ENCODE data around the gene HORMAD2. TPM values are rescaled to one million over a fixed set of nuclear protein-coding genes. Genes with fewer than 3 reads are reported as not detected.

The HORMAD2 gene
- total RNA-seq, 6 donors from 2014 or later: 0.80 TPM; not detected in 5

DNA sequence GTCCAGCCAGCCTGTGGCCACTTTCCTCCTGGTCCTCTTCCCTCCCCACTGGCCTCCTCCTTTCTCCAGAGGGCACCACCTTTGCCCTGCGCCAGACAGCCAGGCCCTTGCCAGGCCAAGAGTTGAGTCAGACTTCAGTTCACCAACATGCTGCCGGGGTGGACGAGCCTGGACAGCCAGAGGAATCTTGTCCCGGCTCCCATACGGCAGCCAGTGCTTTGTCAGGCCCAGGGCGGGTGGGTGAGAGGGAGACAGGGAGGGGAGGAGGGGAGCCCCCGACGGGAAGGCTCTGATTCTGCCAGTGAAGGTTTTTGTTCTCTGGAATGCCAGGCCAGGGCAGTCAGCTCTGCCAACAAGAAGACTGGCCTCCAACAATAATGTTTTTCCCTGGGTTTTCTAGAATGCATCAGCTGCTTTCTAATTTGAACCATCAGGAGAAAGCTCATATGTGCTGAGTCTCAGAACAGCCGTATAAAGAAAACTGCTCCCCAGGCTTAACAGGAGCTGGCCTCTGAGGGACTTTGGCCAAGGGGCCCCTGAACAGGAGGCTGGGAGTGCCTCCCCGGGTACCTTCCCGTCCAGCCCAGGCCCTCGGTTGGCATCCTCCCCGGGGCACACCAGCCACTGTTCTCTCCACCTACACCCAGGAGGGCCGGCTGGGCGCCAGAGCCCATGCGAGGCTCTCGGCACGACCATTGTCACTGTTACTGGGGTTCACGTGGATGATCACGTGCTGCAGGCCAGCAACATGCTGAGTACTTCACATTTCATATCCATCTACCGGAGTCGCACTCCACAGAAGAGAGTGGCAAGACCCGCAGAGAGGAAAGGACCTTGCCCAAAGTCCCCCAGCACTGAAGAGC is 137.7 kb downstream of the HORMAD2 start:
- no peak overlapping the region for H3K27ac ChIP-seq
- H3K9me3 ChIP-seq: no peaks in the 10 kb centered on the region
- no peak for TF ChIP-seq POLR2AphosphoS5 (IDR thresholded peaks at IDR 0.05)
- no peak for TF ChIP-seq POLR2A (IDR thresholded peaks at IDR 0.05)
- no peak for TF ChIP-seq EP300 (IDR thresholded peaks at IDR 0.05)
- TF ChIP-seq, protein P1, sequence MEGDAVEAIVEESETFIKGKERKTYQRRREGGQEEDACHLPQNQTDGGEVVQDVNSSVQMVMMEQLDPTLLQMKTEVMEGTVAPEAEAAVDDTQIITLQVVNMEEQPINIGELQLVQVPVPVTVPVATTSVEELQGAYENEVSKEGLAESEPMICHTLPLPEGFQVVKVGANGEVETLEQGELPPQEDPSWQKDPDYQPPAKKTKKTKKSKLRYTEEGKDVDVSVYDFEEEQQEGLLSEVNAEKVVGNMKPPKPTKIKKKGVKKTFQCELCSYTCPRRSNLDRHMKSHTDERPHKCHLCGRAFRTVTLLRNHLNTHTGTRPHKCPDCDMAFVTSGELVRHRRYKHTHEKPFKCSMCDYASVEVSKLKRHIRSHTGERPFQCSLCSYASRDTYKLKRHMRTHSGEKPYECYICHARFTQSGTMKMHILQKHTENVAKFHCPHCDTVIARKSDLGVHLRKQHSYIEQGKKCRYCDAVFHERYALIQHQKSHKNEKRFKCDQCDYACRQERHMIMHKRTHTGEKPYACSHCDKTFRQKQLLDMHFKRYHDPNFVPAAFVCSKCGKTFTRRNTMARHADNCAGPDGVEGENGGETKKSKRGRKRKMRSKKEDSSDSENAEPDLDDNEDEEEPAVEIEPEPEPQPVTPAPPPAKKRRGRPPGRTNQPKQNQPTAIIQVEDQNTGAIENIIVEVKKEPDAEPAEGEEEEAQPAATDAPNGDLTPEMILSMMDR (IDR thresholded peaks at IDR 0.05): no peak
- no peak for ATAC-seq (ENCODE audit: low FRiP score in 2 of 2)
- H3K4me1 ChIP-seq: peaks cover 5 to 8% (median 7%) of the 10 kb centered on the region in 4 donors
- WGBS, 2 donors: 85 to 92% methylated on average over 10 to 21 of the region's 23 CpGs
- no peaks in the 10 kb centered on the region for H3K27me3 ChIP-seq
- no peak overlapping the region for H3K4me3 ChIP-seq
- peak in 1 of 2 donors; percentile 75 for DNase-seq
- no peaks in the 10 kb centered on the region for H3K36me3 ChIP-seq

DNA sequence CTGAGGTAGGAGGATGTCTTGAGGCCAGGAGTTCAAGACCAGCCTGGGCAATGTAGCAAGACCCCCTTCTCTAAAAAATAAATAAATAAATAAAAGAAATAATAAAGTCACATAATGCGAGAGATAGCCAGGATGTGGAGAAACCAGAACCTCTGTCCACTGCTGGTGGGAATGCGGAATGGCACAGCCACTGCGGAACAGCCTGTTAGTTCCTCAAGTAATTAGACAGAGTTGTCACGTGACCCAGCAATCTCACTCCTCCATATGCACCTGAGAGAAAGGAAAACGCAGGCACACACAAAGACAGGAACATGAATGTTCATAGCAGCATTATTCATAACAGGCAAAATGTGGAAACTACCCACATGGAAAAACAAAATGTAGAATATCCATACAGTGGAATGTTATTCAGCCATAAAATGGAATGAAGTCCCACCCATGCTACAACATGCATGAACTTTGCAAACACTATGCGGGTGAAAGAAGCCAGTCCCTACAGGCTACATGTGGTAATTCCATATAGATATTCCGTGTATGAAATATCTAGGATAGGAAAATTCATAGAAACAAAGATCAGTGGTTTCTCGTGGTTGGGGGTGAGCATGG is 138.9 kb downstream of the HORMAD2 start:
- Histone ChIP-seq H3K27me3 (no peaks in the 10 kb centered on the region), H3K4me1 (no peaks in the 10 kb centered on the region), H3K4me3 (no peak overlapping the region), H3K36me3 (no peaks in the 10 kb centered on the region), H3K27ac (no peak overlapping the region), H3K9me3 (no peaks in the 10 kb centered on the region)
- ATAC-seq (ENCODE audit: low FRiP score in 2 of 2) (no peak), DNase-seq (no peak)
- WGBS, 2 donors: 77 to 82% methylated on average over 8 of the region's 8 CpGs
- TF ChIP-seq EP300 (IDR thresholded peaks at IDR 0.05): no peak
- no peak for TF ChIP-seq POLR2AphosphoS5 (IDR thresholded peaks at IDR 0.05)
- TF ChIP-seq, protein P1 (IDR thresholded peaks at IDR 0.05): no peak
- TF ChIP-seq POLR2A (IDR thresholded peaks at IDR 0.05): no peak

- DNase-seq (no peak), ATAC-seq (ENCODE audit: low FRiP score in 2 of 2) (no peak)
- TF ChIP-seq POLR2A (IDR thresholded peaks at IDR 0.05) (no peak), POLR2AphosphoS5 (IDR thresholded peaks at IDR 0.05) (no peak), EP300 (IDR thresholded peaks at IDR 0.05) (no peak)
- TF ChIP-seq, protein P1 (IDR thresholded peaks at IDR 0.05): no peak
- Histone ChIP-seq H3K36me3 (no peaks in the 10 kb centered on the region), H3K4me1 (no peaks in the 10 kb centered on the region), H3K9me3 (no peaks in the 10 kb centered on the region), H3K27ac (no peak overlapping the region), H3K27me3 (no peaks in the 10 kb centered on the region), H3K4me3 (no peak overlapping the region)
These were observed 139.5 kb downstream of the HORMAD2 start for GRCh38 chr22:30219668-30220278.

DNA sequence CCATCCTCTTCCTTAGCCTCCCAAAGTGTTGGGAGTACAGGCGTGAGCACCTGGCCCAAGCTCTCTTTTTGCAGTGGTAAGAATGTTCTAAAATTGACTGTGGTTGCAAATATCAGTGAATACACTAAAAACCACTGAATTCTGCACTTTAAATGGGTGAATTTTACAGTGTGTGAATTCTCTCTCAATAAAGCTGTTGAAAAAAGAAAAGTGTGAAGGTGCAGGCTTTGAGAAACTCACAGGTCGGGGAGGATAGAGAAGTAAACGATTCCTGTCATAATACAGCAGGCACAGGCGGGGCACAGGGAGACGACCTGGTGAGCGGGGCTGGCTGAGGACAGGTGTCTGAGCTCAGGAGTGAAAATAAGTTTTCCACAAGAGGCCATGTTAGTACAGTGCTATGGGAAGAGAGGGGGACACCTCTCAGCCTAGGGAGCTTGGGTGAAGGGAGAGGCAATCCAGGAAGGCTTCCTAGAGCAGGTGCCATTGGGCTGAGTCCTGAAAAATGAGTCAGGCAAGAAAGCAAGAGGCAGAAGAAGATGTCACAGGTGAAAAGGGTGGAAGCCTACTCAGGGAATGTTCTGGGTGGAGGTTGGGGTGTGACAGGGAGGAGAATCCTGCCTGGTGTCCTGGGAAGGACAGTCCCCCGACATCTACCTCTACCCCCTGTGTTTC is 140.2 kb downstream of the HORMAD2 start:
- Histone ChIP-seq H3K36me3 (no peaks in the 10 kb centered on the region), H3K9me3 (no peaks in the 10 kb centered on the region), H3K27ac (peak overlapping the region in 1 of 4 donors; percentile 36), H3K27me3 (no peaks in the 10 kb centered on the region), H3K4me3 (no peak overlapping the region), H3K4me1 (no peaks in the 10 kb centered on the region)
- no peak for DNase-seq
- WGBS, 2 donors: 77 to 80% methylated on average over 7 of the region's 7 CpGs
- ATAC-seq (ENCODE audit: low FRiP score in 2 of 2): no peak
- TF ChIP-seq POLR2AphosphoS5 (IDR thresholded peaks at IDR 0.05): no peak
- no peak for TF ChIP-seq EP300 (IDR thresholded peaks at IDR 0.05)
